OCI-LY3 (cell line): ENCODE results near the gene PDCD2L.

ENCODE experiments used
- CTCF ChIP-seq: fragments of 200-600, 300-600 bp; sonication (generic); IDR thresholded peaks from 2 replicates; pipeline ENCODE4 v1.5.1; 2014; ENCODE audit warnings: antibody characterized with exemption, low read length, low read depth
- EZH2phosphoT487 ChIP-seq: fragments of 200-600 bp; shearing (Covaris generic); IDR thresholded peaks from 2 replicates; pipeline ENCODE4 v1.6.1; 2018; ENCODE audit warnings: antibody characterized with exemption, mixed run types, low read depth

GRCh38 chr19:34418300-34418699 is 14.1 kb downstream of the PDCD2L start:
- TF ChIP-seq CTCF = no peak
- TF ChIP-seq EZH2phosphoT487 = no peak
